ENCODE data around the gene KLF16. TPM values are rescaled to one million over a fixed set of nuclear protein-coding genes. Genes with fewer than 3 reads are reported as not detected.

Gene KLF16
- total RNA-seq, 1 donor from 2014 or later, result 23.1 TPM

GRCh38 chr19:1847684-1848398 is 15.5 kb downstream of the KLF16 start:
- intact Hi-C loops (cut with micrococcal nuclease), result loop anchor here (1.0 kb wide), 1 partner anchor 36 kb away; the partner anchor contains the start of gene ATP8B3

GRCh38 chr19:1847348-1847683 is 16.1 kb downstream of the KLF16 start:
- intact Hi-C loops (cut with micrococcal nuclease), result no loop called here

- intact Hi-C loops (cut with micrococcal nuclease), result no loop called here
These were observed 16.7 kb downstream of the KLF16 start for GRCh38 chr19:1846517-1847204.

- intact Hi-C loops (cut with micrococcal nuclease), result no loop called here
These were observed 17.7 kb downstream of the KLF16 start for GRCh38 chr19:1845642-1846041.

- intact Hi-C loops (cut with micrococcal nuclease), result no loop called here
These were observed 18.3 kb downstream of the KLF16 start for GRCh38 chr19:1845125-1845515.

- intact Hi-C loops (cut with micrococcal nuclease), result no loop called here
These were observed 18.8 kb downstream of the KLF16 start for GRCh38 chr19:1844513-1845124.

- intact Hi-C loops (cut with micrococcal nuclease), result no loop called here
These were observed 19.6 kb downstream of the KLF16 start for GRCh38 chr19:1843646-1844394.

- intact Hi-C loops (cut with micrococcal nuclease), result no loop called here
These were observed 20.3 kb downstream of the KLF16 start for GRCh38 chr19:1843116-1843515.

GRCh38 chr19:1841209-1841924 is 22.0 kb downstream of the KLF16 start:
- intact Hi-C loops (cut with micrococcal nuclease), result no loop called here

GRCh38 chr19:1840541-1841115 is 22.8 kb downstream of the KLF16 start:
- intact Hi-C loops (cut with micrococcal nuclease), result no loop called here

GRCh38 chr19:1839658-1840540 is 23.5 kb downstream of the KLF16 start:
- intact Hi-C loops (cut with micrococcal nuclease), result no loop called here

- intact Hi-C loops (cut with micrococcal nuclease), result no loop called here
These were observed 25.7 kb downstream of the KLF16 start for GRCh38 chr19:1837625-1838105.

GRCh38 chr19:1837222-1837565 is 26.2 kb downstream of the KLF16 start:
- intact Hi-C loops (cut with micrococcal nuclease), result no loop called here

- intact Hi-C loops (cut with micrococcal nuclease), result no loop called here
These were observed 26.7 kb downstream of the KLF16 start for GRCh38 chr19:1836458-1837221.

GRCh38 chr19:1833540-1833939 is 29.8 kb downstream of the KLF16 start:
- intact Hi-C loops (cut with micrococcal nuclease), result no loop called here

- intact Hi-C loops (cut with micrococcal nuclease), result no loop called here
These were observed 31.2 kb downstream of the KLF16 start for GRCh38 chr19:1832046-1832663.

- intact Hi-C loops (cut with micrococcal nuclease), result no loop called here
These were observed 32.4 kb downstream of the KLF16 start for GRCh38 chr19:1830978-1831377.

- intact Hi-C loops (cut with micrococcal nuclease), result no loop called here
These were observed 32.8 kb downstream of the KLF16 start for GRCh38 chr19:1830568-1830967.

GRCh38 chr19:1829958-1830357 is 33.4 kb downstream of the KLF16 start:
- intact Hi-C loops (cut with micrococcal nuclease), result no loop called here
